Smooth muscle cell of the brain vasculature (primary cell): ENCODE results near the gene SIRT7.

ENCODE experiments used
- DNase-seq: peaks from one replicate; pipeline ENCODE4 v3.0.0-alpha.2; 2012; ENCODE audit warnings: low read depth, low spot score

SIRT7 gene

GRCh38 chr17:81865358-81865732 lies 52.6 kb downstream of the SIRT7 start:
- DNase-seq = no peak

- DNase-seq = no peak
Measured at GRCh38 chr17:81863833-81864768, 53.9 kb downstream of the SIRT7 start.

GRCh38 chr17:81863123-81863675 lies 54.8 kb downstream of the SIRT7 start:
- DNase-seq = no peak
